ENCODE data around the gene ATAD2B.

DNA sequence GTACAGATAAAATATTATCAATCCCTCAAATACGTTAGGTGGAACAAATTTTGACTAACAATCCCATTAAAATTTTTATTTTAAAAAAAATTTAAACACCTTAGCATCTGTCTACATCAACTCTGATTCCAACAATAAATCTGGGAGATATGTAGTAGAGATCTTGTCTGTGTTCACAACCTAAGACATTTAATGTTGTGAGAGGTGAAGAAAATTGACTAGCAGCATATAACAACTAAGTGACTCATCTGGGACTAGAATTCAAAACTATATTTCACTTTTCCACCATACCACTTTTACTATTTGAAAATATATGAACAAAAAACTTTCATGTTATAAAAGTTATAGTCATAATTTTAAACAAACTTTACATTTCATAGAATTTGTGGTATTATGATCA, 97.9 kb downstream of the ATAD2B start:
- TF ChIP-seq, protein P1, sequence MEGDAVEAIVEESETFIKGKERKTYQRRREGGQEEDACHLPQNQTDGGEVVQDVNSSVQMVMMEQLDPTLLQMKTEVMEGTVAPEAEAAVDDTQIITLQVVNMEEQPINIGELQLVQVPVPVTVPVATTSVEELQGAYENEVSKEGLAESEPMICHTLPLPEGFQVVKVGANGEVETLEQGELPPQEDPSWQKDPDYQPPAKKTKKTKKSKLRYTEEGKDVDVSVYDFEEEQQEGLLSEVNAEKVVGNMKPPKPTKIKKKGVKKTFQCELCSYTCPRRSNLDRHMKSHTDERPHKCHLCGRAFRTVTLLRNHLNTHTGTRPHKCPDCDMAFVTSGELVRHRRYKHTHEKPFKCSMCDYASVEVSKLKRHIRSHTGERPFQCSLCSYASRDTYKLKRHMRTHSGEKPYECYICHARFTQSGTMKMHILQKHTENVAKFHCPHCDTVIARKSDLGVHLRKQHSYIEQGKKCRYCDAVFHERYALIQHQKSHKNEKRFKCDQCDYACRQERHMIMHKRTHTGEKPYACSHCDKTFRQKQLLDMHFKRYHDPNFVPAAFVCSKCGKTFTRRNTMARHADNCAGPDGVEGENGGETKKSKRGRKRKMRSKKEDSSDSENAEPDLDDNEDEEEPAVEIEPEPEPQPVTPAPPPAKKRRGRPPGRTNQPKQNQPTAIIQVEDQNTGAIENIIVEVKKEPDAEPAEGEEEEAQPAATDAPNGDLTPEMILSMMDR (conservative IDR thresholded peaks at IDR 0.05 in 1 of 2, IDR thresholded peaks at IDR 0.05 in 1 of 2; ENCODE audit: extremely low read depth in 1 of 2, insufficient read depth in 1 of 2, low read depth in 1 of 2, low read length in 2 of 2) = no peak
- TF ChIP-seq EZH2 (IDR thresholded peaks at IDR 0.05; ENCODE audit: borderline replicate concordance, low read length) = no peak

Data from mammary epithelial cell (primary cell).